HUES6 (cell line): ENCODE data around the gene ZNF223.

Source experiments
- H3K27ac ChIP-seq: 2 replicates; pipeline ENCODE4 v1.7.0; 2013; ENCODE audit warnings: low read depth, mild to moderate bottlenecking, low read length, inconsistent platforms
- H3K27me3 ChIP-seq: 2 replicates; pipeline ENCODE4 v1.6.1; 2013; ENCODE audit warnings: low read length; ENCODE audit not compliant: control insufficient read depth, insufficient read depth
- H3K36me3 ChIP-seq: 2 replicates; pipeline ENCODE4 v1.6.1; 2013; ENCODE audit warnings: low read length; ENCODE audit not compliant: control insufficient read depth, insufficient read depth
- H3K4me1 ChIP-seq: 2 replicates; pipeline ENCODE4 v1.6.1; 2013; ENCODE audit warnings: low read length; ENCODE audit not compliant: control insufficient read depth, insufficient read depth
- H3K4me3 ChIP-seq: 2 replicates; pipeline ENCODE4 v1.5.1; 2013; ENCODE audit warnings: low read depth, low read length
- H3K9ac ChIP-seq: one replicate; pipeline ENCODE4 v1.6.1; 2013; ENCODE audit warnings: mild to moderate bottlenecking, low read length
- H3K9me3 ChIP-seq: 2 replicates; pipeline ENCODE4 v1.6.1; 2013; ENCODE audit warnings: low read depth, low read length; ENCODE audit not compliant: control insufficient read depth, insufficient read depth

ZNF223 gene

DNA sequence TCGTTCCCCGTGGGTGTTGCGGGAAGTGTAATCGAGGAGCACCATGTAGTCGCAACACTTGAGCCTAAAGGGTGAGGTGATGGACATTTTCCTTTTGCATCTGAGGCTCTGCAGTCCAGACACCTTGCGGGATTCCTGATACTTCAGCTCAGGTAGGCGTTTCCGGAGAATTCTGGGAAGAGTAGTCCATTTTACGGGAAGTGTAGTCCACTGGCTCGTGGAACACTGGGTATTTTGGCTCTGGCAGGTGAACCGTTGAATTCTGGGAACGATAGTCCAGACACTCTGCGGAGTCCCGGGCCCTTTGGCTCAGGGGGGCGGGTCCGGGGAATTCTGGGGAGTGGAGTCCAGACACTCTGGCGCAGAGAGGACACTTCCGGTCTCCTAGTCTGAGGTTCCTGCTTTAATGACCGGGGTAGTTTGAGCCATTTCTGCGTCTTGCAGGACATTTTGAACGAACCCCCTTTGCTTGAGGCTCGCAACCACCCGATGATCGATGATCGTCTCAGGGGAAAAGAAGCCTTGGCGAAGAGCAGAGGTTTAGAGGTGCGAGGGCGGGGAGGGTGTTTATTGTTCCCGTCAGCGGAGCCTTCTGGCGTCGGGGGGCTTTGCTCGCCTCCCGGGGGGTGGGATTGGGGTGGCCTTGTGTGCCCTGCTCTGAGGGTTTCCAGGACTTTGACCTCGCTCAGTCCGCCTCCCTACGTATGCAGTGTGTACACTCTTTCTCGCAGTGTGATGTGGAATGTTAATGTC lies at the start of gene ZNF223:
TSS of gene ZNF223 (plus strand) at position 387 of the 753 bp plus-strand sequence. CDS start 3,141 bp downstream, outside the sequence.
- Histone ChIP-seq H3K27ac (no peak within 1 kb of the TSS), H3K9me3 (no peaks in the 10 kb centered on the region), H3K27me3 (no peaks in the 10 kb centered on the region), H3K9ac (peak within 1 kb of the TSS; percentile 76), H3K4me1 (peaks cover 5% of the 10 kb centered on the region), H3K36me3 (peaks cover 9% of the 10 kb centered on the region; the same call in 1 of the 2 replicates), H3K4me3 (peak within 1 kb of the TSS; percentile 91)

GRCh38 chr19:44002212-44002565 lies 49.6 kb upstream of the ZNF223 start:
- Histone ChIP-seq H3K36me3 (peaks cover 8% of the 10 kb centered on the region), H3K9ac (peak overlapping the region; percentile 58), H3K27me3 (no peaks in the 10 kb centered on the region), H3K4me3 (peak overlapping the region; percentile 75), H3K9me3 (no peaks in the 10 kb centered on the region), H3K4me1 (peaks cover 9% of the 10 kb centered on the region), H3K27ac (no peak overlapping the region)

DNA sequence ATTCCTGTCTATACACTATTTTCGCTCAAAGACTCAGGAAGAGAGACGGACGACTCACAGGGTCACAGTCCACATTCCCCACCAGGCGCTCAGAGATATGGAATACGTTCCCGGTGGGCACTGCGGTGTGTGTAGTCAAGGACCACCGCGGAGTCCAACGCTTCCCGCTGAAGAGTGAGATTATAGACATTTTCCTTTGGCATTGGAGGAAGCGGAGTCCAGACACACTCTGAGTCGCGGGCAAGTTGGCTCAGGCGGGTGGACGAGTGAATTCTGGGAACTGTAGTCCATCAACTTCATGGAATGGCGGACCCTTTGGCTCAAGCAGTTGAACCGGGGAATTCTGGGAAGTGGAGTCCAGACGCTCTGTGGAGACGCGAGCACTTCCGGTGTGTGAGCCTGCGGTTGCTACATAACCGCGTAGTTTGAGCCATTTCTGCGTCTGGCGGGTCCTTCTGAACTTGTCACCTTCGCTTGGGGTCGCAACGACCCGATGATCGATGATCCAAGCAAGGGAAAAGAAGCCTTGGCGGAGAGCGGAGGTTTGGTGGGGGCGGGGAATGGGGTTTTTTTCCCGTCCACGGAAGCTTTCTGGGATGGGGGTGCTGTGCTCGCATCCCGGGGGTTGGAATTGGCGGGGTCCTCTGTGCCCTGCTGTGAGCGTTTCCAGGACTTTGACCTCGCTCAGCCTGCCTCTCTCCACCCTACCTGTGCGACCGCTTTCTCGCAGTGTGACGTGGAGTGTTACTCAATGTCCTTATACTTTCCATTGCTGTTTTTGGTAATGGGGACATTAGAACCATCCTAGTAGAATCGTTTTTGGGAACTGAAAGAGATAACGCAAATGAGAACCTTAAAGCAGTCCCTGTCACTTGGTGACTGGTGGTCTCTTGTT lies 49.0 kb upstream of the ZNF223 start, which contains the start of gene ZNF230:
TSS of gene ZNF230 (plus strand) at position 392 of the 895 bp plus-strand sequence. CDS start 4,122 bp downstream, outside the sequence.
- Histone ChIP-seq H3K4me3 (peak within 1 kb of the TSS; percentile 75), H3K9ac (peak within 1 kb of the TSS; percentile 64), H3K4me1 (peaks cover 9% of the 10 kb centered on the region), H3K27me3 (no peaks in the 10 kb centered on the region), H3K36me3 (peaks cover 8% of the 10 kb centered on the region), H3K9me3 (peaks cover under 1% of the 10 kb centered on the region; the same call in 1 of the 2 replicates), H3K27ac (no peak within 1 kb of the TSS)

GRCh38 chr19:44003461-44004009 lies 48.3 kb upstream of the ZNF223 start:
- Histone ChIP-seq H3K36me3 (peaks cover 13% of the 10 kb centered on the region), H3K4me3 (peak overlapping the region; percentile 75), H3K4me1 (peaks cover 9% of the 10 kb centered on the region), H3K27me3 (no peaks in the 10 kb centered on the region), H3K27ac (no peak overlapping the region), H3K9me3 (peaks cover 4% of the 10 kb centered on the region; the same call in 1 of the 2 replicates), H3K9ac (peak overlapping the region; percentile 64)

- Histone ChIP-seq H3K27me3 (no peaks in the 10 kb centered on the region), H3K4me3 (no peak overlapping the region), H3K9ac (no peak overlapping the region), H3K4me1 (peaks cover 9% of the 10 kb centered on the region), H3K9me3 (peaks cover 26% of the 10 kb centered on the region), H3K36me3 (peaks cover 38% of the 10 kb centered on the region), H3K27ac (no peak overlapping the region)
These were observed 45.9 kb upstream of the ZNF223 start for GRCh38 chr19:44005973-44006372.

GRCh38 chr19:44007473-44007872 lies 44.4 kb upstream of the ZNF223 start:
- Histone ChIP-seq H3K4me1 (peaks cover 5% of the 10 kb centered on the region), H3K27me3 (no peaks in the 10 kb centered on the region), H3K36me3 (peaks cover 50% of the 10 kb centered on the region), H3K9ac (no peak overlapping the region), H3K27ac (no peak overlapping the region), H3K4me3 (no peak overlapping the region), H3K9me3 (peaks cover 37% of the 10 kb centered on the region)

- Histone ChIP-seq H3K27ac (no peak overlapping the region), H3K4me3 (no peak overlapping the region), H3K9me3 (peaks cover 42% of the 10 kb centered on the region), H3K4me1 (no peaks in the 10 kb centered on the region), H3K36me3 (peaks cover 50% of the 10 kb centered on the region), H3K9ac (no peak overlapping the region), H3K27me3 (no peaks in the 10 kb centered on the region)
These were observed 41.4 kb upstream of the ZNF223 start for GRCh38 chr19:44010468-44010867.

- H3K9me3 ChIP-seq = no peaks in the 10 kb centered on the region; the same call in 1 of the 2 replicates
- H3K9ac ChIP-seq = no peak overlapping the region
- peaks cover 9% of the 10 kb centered on the region for H3K27me3 ChIP-seq
These were observed 32.3 kb upstream of the ZNF223 start for GRCh38 chr19:44019498-44019897.

DNA sequence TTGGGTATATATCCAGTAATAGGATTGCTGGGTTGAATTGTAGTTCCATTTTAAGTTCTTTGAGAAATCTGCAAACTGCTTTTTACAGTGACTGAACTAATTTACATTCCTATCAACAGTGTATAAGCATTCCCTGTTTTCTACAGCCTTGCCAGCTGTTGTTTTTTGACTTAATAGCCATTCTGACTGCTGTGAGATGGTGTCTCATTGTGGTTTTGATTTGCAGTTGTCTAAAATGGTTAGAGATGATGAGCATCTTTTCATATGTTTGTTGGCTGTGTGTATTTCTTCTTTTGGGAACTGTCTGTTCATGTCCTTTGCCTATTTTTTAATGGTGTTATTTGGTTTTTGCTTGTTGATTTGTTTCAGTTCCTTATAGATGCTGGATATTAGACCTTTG lies 30.6 kb upstream of the ZNF223 start:
- Histone ChIP-seq H3K9me3 (no peaks in the 10 kb centered on the region), H3K4me1 (no peaks in the 10 kb centered on the region), H3K9ac (no peak overlapping the region), H3K27ac (no peak overlapping the region), H3K36me3 (no peaks in the 10 kb centered on the region), H3K27me3 (peaks cover 9% of the 10 kb centered on the region), H3K4me3 (no peak overlapping the region)

More at GRCh38 chr19:44019498-44019897, 32.3 kb upstream of the ZNF223 start:
- no peaks in the 10 kb centered on the region for H3K36me3 ChIP-seq
- H3K27ac ChIP-seq = no peak overlapping the region
- no peaks in the 10 kb centered on the region for H3K4me1 ChIP-seq
- no peak overlapping the region for H3K4me3 ChIP-seq

DNA sequence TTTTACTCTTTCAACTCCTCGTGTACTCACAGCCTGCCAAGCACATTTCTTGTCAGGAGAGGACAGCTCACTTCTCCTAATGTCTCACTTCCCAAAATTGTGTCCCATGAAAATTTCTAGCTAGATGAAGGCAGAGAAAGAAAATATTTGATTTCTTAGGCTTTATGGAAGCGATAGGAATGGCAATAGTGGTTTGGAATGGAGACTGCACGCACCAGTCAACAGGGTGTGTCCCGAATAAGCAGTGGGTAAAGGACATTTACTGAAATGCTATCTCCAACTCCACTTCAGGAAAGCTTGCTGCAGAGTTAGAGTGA lies 27.0 kb upstream of the ZNF223 start:
- Histone ChIP-seq H3K27me3 (peaks cover 9% of the 10 kb centered on the region), H3K4me3 (peak overlapping the region; percentile 94), H3K9ac (peak overlapping the region; percentile 7), H3K36me3 (peaks cover 32% of the 10 kb centered on the region), H3K27ac (no peak overlapping the region), H3K9me3 (peaks cover 6% of the 10 kb centered on the region), H3K4me1 (no peaks in the 10 kb centered on the region)
